Measurements from ENCODE around the gene DAGLB. TPM values are rescaled to one million over a fixed set of nuclear protein-coding genes. Genes with fewer than 3 reads are reported as not detected.
"Not testable (repeated sequence)": the region's sequence is repeated elsewhere in the genome, so short reads cannot be mapped to it uniquely, and the experiment has no call there.

DAGLB gene
- total RNA-seq, 1 donor from 2014 or later: 6.0 TPM

DNA sequence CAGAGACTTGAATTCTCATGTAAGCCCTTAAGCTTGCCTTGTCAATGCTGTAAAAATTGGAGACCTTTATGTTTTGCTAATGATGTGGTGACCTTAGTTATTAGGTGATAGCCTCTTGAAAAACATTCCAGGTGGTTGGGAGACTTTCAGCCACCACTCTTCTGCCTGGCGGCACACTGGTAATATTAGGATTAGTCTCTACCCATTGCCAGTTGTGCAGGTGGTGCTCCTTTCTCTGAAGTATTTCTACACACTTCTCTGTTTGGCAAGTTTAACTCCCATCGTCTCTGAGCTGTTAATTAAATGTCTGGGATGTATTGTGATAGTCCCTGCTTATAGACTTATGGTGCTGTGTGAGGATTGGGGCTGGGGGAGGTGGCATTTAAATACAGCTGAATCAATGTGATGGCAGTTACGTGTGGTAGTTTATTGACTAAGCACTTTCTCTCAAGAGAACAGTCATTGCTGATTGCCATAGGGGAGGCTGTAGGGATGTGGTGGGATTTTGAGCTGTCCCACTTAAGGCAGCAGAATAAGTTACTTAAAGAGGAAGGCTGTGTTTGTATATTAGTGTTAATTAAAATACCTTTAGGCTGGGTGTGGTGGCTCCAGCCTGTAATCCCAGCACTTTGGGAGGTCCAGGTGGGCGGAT, 61.7 kb downstream of the DAGLB start:
- Histone ChIP-seq H3K4me3 (no peak overlapping the region), H3K27ac (replicated peaks) (peak overlapping the region; percentile 66), H3K36me3 (peaks cover 34% of the 10 kb centered on the region), H3K4me1 (peaks cover 98% of the 10 kb centered on the region), H3K27me3 (ENCODE audit: low read depth) (no peaks in the 10 kb centered on the region), H3K9me3 (replicated peaks) (no peaks in the 10 kb centered on the region)
- intact Hi-C loops (cut with micrococcal nuclease): no loop called here
- DNase-seq: no peak
- TF ChIP-seq, protein P1, sequence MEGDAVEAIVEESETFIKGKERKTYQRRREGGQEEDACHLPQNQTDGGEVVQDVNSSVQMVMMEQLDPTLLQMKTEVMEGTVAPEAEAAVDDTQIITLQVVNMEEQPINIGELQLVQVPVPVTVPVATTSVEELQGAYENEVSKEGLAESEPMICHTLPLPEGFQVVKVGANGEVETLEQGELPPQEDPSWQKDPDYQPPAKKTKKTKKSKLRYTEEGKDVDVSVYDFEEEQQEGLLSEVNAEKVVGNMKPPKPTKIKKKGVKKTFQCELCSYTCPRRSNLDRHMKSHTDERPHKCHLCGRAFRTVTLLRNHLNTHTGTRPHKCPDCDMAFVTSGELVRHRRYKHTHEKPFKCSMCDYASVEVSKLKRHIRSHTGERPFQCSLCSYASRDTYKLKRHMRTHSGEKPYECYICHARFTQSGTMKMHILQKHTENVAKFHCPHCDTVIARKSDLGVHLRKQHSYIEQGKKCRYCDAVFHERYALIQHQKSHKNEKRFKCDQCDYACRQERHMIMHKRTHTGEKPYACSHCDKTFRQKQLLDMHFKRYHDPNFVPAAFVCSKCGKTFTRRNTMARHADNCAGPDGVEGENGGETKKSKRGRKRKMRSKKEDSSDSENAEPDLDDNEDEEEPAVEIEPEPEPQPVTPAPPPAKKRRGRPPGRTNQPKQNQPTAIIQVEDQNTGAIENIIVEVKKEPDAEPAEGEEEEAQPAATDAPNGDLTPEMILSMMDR (IDR thresholded peaks at IDR 0.05; ENCODE audit: borderline replicate concordance): no peak

DNA sequence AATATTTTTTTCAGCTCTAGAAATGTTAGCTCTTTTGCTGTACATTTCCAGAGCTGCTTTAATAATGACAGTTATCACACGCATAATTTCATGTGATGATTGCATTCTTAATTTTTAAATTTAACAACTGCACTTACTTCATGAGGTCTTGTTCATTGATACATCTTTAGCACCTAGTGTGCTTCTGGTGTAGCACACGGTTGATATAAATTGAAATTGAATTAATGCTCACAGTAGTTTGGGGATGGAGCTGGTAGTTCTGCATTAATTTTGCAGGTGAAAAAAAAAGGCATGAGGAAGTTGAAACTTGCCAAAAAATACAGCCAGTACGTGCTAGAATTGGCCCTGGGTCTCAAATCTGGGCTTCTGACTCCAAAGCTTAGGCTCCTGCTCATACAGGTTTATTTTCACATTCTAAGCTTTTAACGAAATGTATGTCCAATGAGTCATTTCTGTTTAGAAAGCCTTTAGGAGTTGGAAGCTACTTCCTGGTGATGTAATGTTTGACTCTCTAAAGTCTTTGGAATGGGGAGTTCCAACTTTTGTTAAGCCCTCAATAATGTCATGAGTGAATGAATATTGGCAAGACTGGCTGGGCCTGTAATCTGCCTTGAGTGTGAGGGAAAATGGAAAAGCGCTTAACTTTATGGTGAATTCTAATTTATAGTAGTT, 62.5 kb downstream of the DAGLB start:
- Histone ChIP-seq H3K9me3 (replicated peaks) (no peaks in the 10 kb centered on the region), H3K4me1 (peaks cover 98% of the 10 kb centered on the region), H3K4me3 (no peak overlapping the region), H3K27me3 (ENCODE audit: low read depth) (no peaks in the 10 kb centered on the region), H3K27ac (replicated peaks) (peak overlapping the region; percentile 66), H3K36me3 (peaks cover 26% of the 10 kb centered on the region)
- TF ChIP-seq, protein P1 (IDR thresholded peaks at IDR 0.05; ENCODE audit: borderline replicate concordance): no peak
- no peak for DNase-seq
- intact Hi-C loops (cut with micrococcal nuclease): no loop called here

DNA sequence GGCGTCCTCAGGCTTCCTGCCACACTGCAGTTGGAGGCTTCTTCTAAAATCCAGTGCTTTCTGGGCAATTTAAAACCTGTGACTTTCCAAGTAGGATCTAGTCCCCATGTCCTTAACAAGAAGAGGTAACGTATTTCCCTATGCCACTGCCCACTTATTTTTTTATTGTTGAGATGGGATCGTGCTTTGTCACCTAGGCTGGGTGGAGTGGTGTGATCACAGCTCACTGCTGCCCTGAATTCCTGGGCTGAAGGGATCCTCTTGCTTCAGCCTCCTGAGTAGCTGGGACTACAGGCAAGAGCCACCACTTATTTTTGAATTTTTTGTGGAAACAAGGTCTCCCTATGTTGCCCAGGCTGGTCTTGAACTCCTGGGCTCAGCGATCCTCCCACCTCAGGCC, 63.4 kb downstream of the DAGLB start:
- peak overlapping the region; percentile 66 for H3K27ac ChIP-seq (replicated peaks)
- H3K9me3 ChIP-seq (replicated peaks): no peaks in the 10 kb centered on the region
- no peak overlapping the region for H3K4me3 ChIP-seq
- TF ChIP-seq, protein P1 (IDR thresholded peaks at IDR 0.05; ENCODE audit: borderline replicate concordance): no peak
- no peaks in the 10 kb centered on the region for H3K27me3 ChIP-seq (ENCODE audit: low read depth)
- H3K4me1 ChIP-seq: peaks cover 100% of the 10 kb centered on the region
- DNase-seq: no peak
- H3K36me3 ChIP-seq: peaks cover 20% of the 10 kb centered on the region
- intact Hi-C loops (cut with micrococcal nuclease): no loop called here

DNA sequence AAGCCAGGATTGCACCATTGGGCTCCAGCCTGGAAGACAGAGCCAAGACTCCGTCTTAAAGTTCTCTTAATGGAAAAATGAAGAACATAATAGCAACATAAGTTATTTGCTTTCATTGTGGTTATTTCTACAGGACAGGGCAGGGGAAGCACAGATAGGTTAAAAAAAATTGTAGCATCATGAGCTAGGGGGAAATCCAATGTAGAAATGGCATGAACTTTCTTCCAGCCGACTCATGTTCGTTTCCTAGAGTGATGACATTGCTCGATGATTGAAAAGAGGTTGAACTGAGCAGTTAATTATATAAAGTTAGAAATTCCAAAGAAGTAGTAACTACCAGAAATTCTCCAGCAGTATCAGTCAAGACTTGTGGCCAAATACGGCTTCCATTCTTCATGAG, 64.9 kb downstream of the DAGLB start:
- intact Hi-C loops (cut with micrococcal nuclease): no loop called here
- Histone ChIP-seq H3K4me3 (no peak overlapping the region), H3K27ac (replicated peaks) (peak overlapping the region; percentile 46), H3K4me1 (peaks cover 100% of the 10 kb centered on the region), H3K9me3 (replicated peaks) (no peaks in the 10 kb centered on the region), H3K27me3 (ENCODE audit: low read depth) (no peaks in the 10 kb centered on the region), H3K36me3 (peaks cover 5% of the 10 kb centered on the region)
- TF ChIP-seq, protein P1 (IDR thresholded peaks at IDR 0.05; ENCODE audit: borderline replicate concordance): no peak
- DNase-seq: no peak

DNA sequence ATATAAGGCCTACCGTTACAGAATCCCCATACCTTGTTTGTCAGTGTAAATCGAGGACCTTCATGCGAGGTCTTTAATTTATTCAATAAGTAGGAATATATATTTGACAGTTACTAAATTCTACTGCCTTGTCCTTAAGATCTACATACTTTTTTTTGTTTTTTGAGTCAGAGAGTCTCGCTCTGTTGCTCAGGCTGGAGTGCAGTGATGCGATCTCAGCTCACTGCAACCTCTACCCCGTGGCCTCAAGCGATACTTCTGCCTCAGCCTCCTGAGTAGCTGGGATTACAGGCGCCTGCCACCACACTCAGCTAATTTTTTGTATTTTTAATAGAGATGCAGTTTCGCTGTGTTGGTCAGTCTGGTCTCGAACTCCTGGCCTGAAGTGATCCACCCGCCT, 65.9 kb downstream of the DAGLB start:
- H3K9me3 ChIP-seq (replicated peaks); H3K36me3 ChIP-seq; intact Hi-C loops (cut with micrococcal nuclease); H3K4me3 ChIP-seq; H3K27me3 ChIP-seq (ENCODE audit: low read depth); DNase-seq: not testable (repeated sequence)
- Histone ChIP-seq H3K27ac (replicated peaks) (peak overlapping the region; percentile 46), H3K4me1 (peaks cover 100% of the 10 kb centered on the region)

Measured in left ventricle myocardium inferior (tissue), 1 donor.